H1 (cell line): ENCODE results near the gene LDLRAD3. TPM values are rescaled to one million over a fixed set of nuclear protein-coding genes. Genes with fewer than 3 reads are reported as not detected.

Source experiments
- CTCF ChIA-PET: fragments of 300-600 bp; sonication (Branson Sonifier 250); formaldehyde crosslinking; loops from one replicate; lab custom pipeline; 2021; ENCODE audit not compliant: partially characterized antibody; lab: Charles Lee
- POLR2A ChIA-PET: fragments of 300-600 bp; sonication (Branson Sonifier 250); formaldehyde crosslinking; loops from one replicate; lab custom pipeline; 2021; ENCODE audit warnings: inconsistent platforms; ENCODE audit not compliant: partially characterized antibody; lab: Charles Lee
- DNase-seq, 2 experiments: peaks; one replicate each; pipeline versions ENCODE4 v3.0.0 to v3.0.0-alpha.2; 2010 to 2022; ENCODE audit warnings: low spot score in 2 of 2, low read depth in 1 of 2, mixed read lengths in 1 of 2
- FAIRE-seq: peaks from 2 replicates; lab custom pipeline; 2011; peaks lifted over from hg19 to GRCh38; lab: Jason Lieb, UNC
- H2AFZ ChIP-seq: 2 replicates; pipeline ENCODE4 v1.8.1; 2012; ENCODE audit warnings: low read length, inconsistent platforms
- H2AK5ac ChIP-seq: 2 replicates; pipeline ENCODE4 v1.6.1; 2013; ENCODE audit warnings: low read depth, low read length
- H2BK120ac ChIP-seq: replicated peaks from 2 replicates; pipeline ENCODE3; 2013; ENCODE audit warnings: low read depth, low read length, inconsistent platforms
- H2BK12ac ChIP-seq: 2 replicates; pipeline ENCODE4 v1.6.1; 2013; ENCODE audit warnings: low read depth, low read length
- H2BK15ac ChIP-seq: 2 replicates; pipeline ENCODE4 v1.6.1; 2013; ENCODE audit warnings: low read length
- H2BK20ac ChIP-seq: 2 replicates; pipeline ENCODE4 v1.6.1; 2013; ENCODE audit warnings: low read length
- H2BK5ac ChIP-seq: 2 replicates; pipeline ENCODE4 v1.6.1; 2013; ENCODE audit warnings: low read depth, low read length
- H3K14ac ChIP-seq: 2 replicates; pipeline ENCODE4 v1.6.1; 2013; ENCODE audit warnings: inconsistent platforms; ENCODE audit not compliant: insufficient read length
- H3K18ac ChIP-seq: 2 replicates; pipeline ENCODE4 v1.6.1; 2013; ENCODE audit warnings: low read length; ENCODE audit errors: extremely low read depth
- H3K23ac ChIP-seq: 2 replicates; pipeline ENCODE4 v1.6.1; 2013; ENCODE audit warnings: inconsistent platforms; ENCODE audit not compliant: insufficient read length
- H3K23me2 ChIP-seq: 2 replicates; pipeline ENCODE4 v1.6.1; 2013; ENCODE audit warnings: low read depth, low read length
- H3K27ac ChIP-seq: 2 replicates; pipeline ENCODE4 v1.6.1; 2011; ENCODE audit warnings: low read depth, low read length, inconsistent platforms
- H3K27me3 ChIP-seq, 4 experiments: replicated peaks in 1 of 4; 1 replicate in 1 of 4; 2 replicates in 3 of 4; pipeline versions ENCODE4 v1.6.1 to v1.8.1; 2011 to 2013; ENCODE audit warnings: low read length in 3 of 4, mild to moderate bottlenecking in 3 of 4, inconsistent platforms in 2 of 4, mixed read lengths in 2 of 4, moderate library complexity in 1 of 4; ENCODE audit not compliant: control insufficient read depth in 3 of 4, insufficient read depth in 3 of 4; ENCODE audit errors: extremely low read depth in 1 of 4
- H3K36me3 ChIP-seq, 4 experiments: 2 replicates each; pipeline versions ENCODE4 v1.6.1 to v1.8.1; 2011 to 2013; ENCODE audit warnings: mild to moderate bottlenecking in 4 of 4, low read length in 3 of 4, moderate library complexity in 2 of 4, control low read depth in 1 of 4, inconsistent platforms in 1 of 4; ENCODE audit not compliant: insufficient read depth in 4 of 4, control insufficient read depth in 2 of 4
- H3K4ac ChIP-seq: replicated peaks from 2 replicates; pipeline ENCODE3; 2013; ENCODE audit warnings: low read length, low read depth, mixed read lengths, inconsistent platforms; ENCODE audit not compliant: insufficient read length
- H3K4me1 ChIP-seq, 4 experiments: replicated peaks in 1 of 4; 1 replicate in 1 of 4; 2 replicates in 3 of 4; pipeline versions ENCODE4 v1.6.1 to v1.8.1; 2011 to 2013; ENCODE audit warnings: low read length in 3 of 4, inconsistent platforms in 2 of 4, mixed read lengths in 1 of 4; ENCODE audit not compliant: insufficient read depth in 4 of 4, control insufficient read depth in 3 of 4
- H3K4me2 ChIP-seq, 2 experiments: 2 replicates each; pipeline versions ENCODE4 v1.6.1 to v1.8.1; 2011 to 2013; ENCODE audit warnings: low read depth in 2 of 2, low read length in 2 of 2, control low read depth in 1 of 2, inconsistent platforms in 1 of 2, mild to moderate bottlenecking in 1 of 2; ENCODE audit not compliant: insufficient read depth in 1 of 2
- H3K4me3 ChIP-seq, 4 experiments: fragments of 200-600, 300-600 bp in 1 of 4; sonication (generic), shearing (Covaris generic), sonication (Bioruptor Twin) in 1 of 4; 2 replicates each; pipeline versions ENCODE4 v1.5.1 to v1.8.1; 2011 to 2016; ENCODE audit warnings: low read length in 4 of 4, low read depth in 3 of 4, control low read depth in 2 of 4, inconsistent platforms in 2 of 4, mild to moderate bottlenecking in 2 of 4, mixed read lengths in 1 of 4, moderate library complexity in 1 of 4; ENCODE audit not compliant: insufficient read depth in 2 of 4; ENCODE audit errors: extremely low read depth in 1 of 4
- H3K56ac ChIP-seq: replicated peaks from 2 replicates; pipeline ENCODE3; 2013; ENCODE audit warnings: low read depth, mild to moderate bottlenecking, mixed read lengths, low read length, inconsistent platforms; ENCODE audit not compliant: insufficient read length
- H3K79me1 ChIP-seq: 2 replicates; pipeline ENCODE4 v1.6.1; 2013; ENCODE audit warnings: low read depth, low read length, control low read depth
- H3K79me2 ChIP-seq, 2 experiments: 2 replicates each; pipeline versions ENCODE4 v1.6.1 to v1.8.1; 2012 to 2013; ENCODE audit warnings: low read length in 2 of 2, mild to moderate bottlenecking in 2 of 2, inconsistent platforms in 1 of 2; ENCODE audit not compliant: insufficient read depth in 2 of 2, control insufficient read depth in 1 of 2
- H3K9ac ChIP-seq, 4 experiments: replicated peaks in 1 of 4; 1 replicate in 1 of 4; 2 replicates in 3 of 4; pipeline versions ENCODE4 v1.6.1 to v1.8.1; 2011 to 2013; ENCODE audit warnings: low read depth in 3 of 4, low read length in 3 of 4, control low read depth in 2 of 4, mild to moderate bottlenecking in 2 of 4, moderate library complexity in 2 of 4, inconsistent platforms in 1 of 4; ENCODE audit errors: extremely low read depth in 1 of 4
- H3K9me3 ChIP-seq, 2 experiments: 2 replicates each; pipeline versions ENCODE4 v1.6.1 to v1.8.1; 2012 to 2013; ENCODE audit warnings: mild to moderate bottlenecking in 2 of 2, moderate library complexity in 2 of 2, control low read depth in 1 of 2, inconsistent platforms in 1 of 2, low read depth in 1 of 2, low read length in 1 of 2, mixed read lengths in 1 of 2; ENCODE audit not compliant: insufficient read depth in 2 of 2
- H4K20me1 ChIP-seq, 2 experiments: replicated peaks in 1 of 2; 2 replicates each; pipeline versions ENCODE3 to v1.8.1; 2011 to 2013; ENCODE audit warnings: inconsistent platforms in 2 of 2, low read length in 2 of 2, mild to moderate bottlenecking in 1 of 2; ENCODE audit not compliant: insufficient read depth in 2 of 2, control insufficient read depth in 1 of 2
- H4K5ac ChIP-seq: 2 replicates; pipeline ENCODE4 v1.6.1; 2013; ENCODE audit warnings: low read length, low read depth, mixed read lengths, inconsistent platforms; ENCODE audit not compliant: insufficient read length
- H4K8ac ChIP-seq: 2 replicates; pipeline ENCODE4 v1.8.0; 2013; ENCODE audit warnings: mild to moderate bottlenecking, moderate library complexity, low read length, inconsistent platforms; ENCODE audit not compliant: insufficient read depth; ENCODE audit errors: extremely low read depth
- H4K91ac ChIP-seq: replicated peaks from 2 replicates; pipeline ENCODE3; 2013; ENCODE audit warnings: low read length, mixed read lengths, inconsistent platforms; ENCODE audit not compliant: insufficient read length
- BACH1 ChIP-seq: IDR thresholded peaks from 2 replicates; pipeline ENCODE4 v1.6.1; 2012; ENCODE audit warnings: low read length, improper control_type of control experiment
- CEBPB ChIP-seq: IDR thresholded peaks from 2 replicates; pipeline ENCODE4 v1.6.1; 2012; ENCODE audit warnings: low read depth, low read length
- CHD1 ChIP-seq: IDR thresholded peaks from 2 replicates; pipeline ENCODE4 v1.6.1; 2012; ENCODE audit warnings: low read depth, low read length, improper control_type of control experiment
- CHD2 ChIP-seq: IDR thresholded peaks from 2 replicates; pipeline ENCODE4 v1.6.1; 2012; ENCODE audit warnings: low read length, improper control_type of control experiment
- CREB1 ChIP-seq: IDR thresholded peaks from 2 replicates; pipeline ENCODE4 v1.6.1; 2012; ENCODE audit warnings: inconsistent platforms
- KDM1A ChIP-seq: fragments of 200-600, 300-600 bp; sonication (generic); IDR thresholded peaks from 2 replicates; pipeline ENCODE4 v1.7.1; 2016; ENCODE audit warnings: mild to moderate bottlenecking, low read length, borderline replicate concordance
- POLR2AphosphoS5 ChIP-seq: IDR thresholded peaks from 2 replicates; pipeline ENCODE4 v1.6.1; 2011; ENCODE audit warnings: low read depth, low read length
- SAP30 ChIP-seq: fragments of 300-600 bp; sonication (generic); IDR thresholded peaks from 2 replicates; pipeline ENCODE4 v1.7.1; 2012; ENCODE audit warnings: low read length, moderate library complexity, mild to moderate bottlenecking, inconsistent platforms; ENCODE audit not compliant: insufficient read depth, insufficient replicate concordance
- SP4 ChIP-seq: IDR thresholded peaks from 2 replicates; pipeline ENCODE4 v1.6.1; 2012; ENCODE audit warnings: low read length, inconsistent platforms
- TEAD4 ChIP-seq: IDR thresholded peaks from 2 replicates; pipeline ENCODE4 v1.6.1; 2012; ENCODE audit warnings: low read depth, low read length, inconsistent platforms, mixed read lengths
- WGBS, 2 experiments: shearing (Covaris generic) in 1 of 2; methylation state at CpG; one replicate each; pipeline versions ENCODE4 v1.1.6 to v1.1.7; 2013 to 2015; ENCODE audit warnings: low lambda C conversion rate in 2 of 2, mixed read lengths in 2 of 2, inconsistent platforms in 1 of 2, low coverage in 1 of 2, missing lambda C conversion rate in 1 of 2; ENCODE audit not compliant: insufficient replicate concordance in 2 of 2, insufficient coverage in 1 of 2, insufficient read length in 1 of 2; ENCODE audit errors: extremely low coverage in 1 of 2, missing lambda C conversion rate in 1 of 2; 5-methylcytosine and 5-hydroxymethylcytosine counted together
- polyA plus RNA-seq, 7 experiments: library from polyadenylated mRNA; depleted of rRNA in 3 of 7; stranded (reverse) in 5 of 7; unstranded in 2 of 7; fragments of >200 nt in 5 of 7; fragments of 200-250 nt in 2 of 7; gene quantifications; 1 replicate in 5 of 7; 2 replicates in 1 of 7; 4 replicates in 1 of 7; pipeline versions ENCODE4 v1.2.1 to v1.2.3, GENCODE V29; 2011 to 2013; ENCODE audit warnings: missing spikeins in 2 of 7, mixed read lengths in 2 of 7
- total RNA-seq: library from RNA; stranded (reverse); fragmentation: NEBNext Ultra II Directional; extraction: Animal tissue kit (Norgen Biotek cat#: 25700); gene quantifications from 2 replicates; pipeline ENCODE4 v1.2.1, GENCODE V29; 2021

The LDLRAD3 gene
- total and polyA plus RNA-seq, 2 of the 8 experiments (the other 6 are each of a cell fraction or from before 2014, with no cell fraction given): 18.6 to 22.8 TPM

- H3K4me1 ChIP-seq: peaks cover 2 to 23% (median 15%) of the 10 kb centered on the region in 4 experiments; a peak in 5 of 7 replicates
- H2BK5ac ChIP-seq: no peak overlapping the region
- no peak overlapping the region for H2BK15ac ChIP-seq
- ChIA-PET POLR2A (interaction anchor here (3.0 to 11.7 kb wide), 2 partner anchors 9 to 16 kb away, joined by 10 to 102 read pairs; no protein-coding TSS in a partner anchor), CTCF (interaction anchor here (0.5 to 2.6 kb wide), 12 partner anchors 9 to 165 kb away, joined by 3 to 8 read pairs (median 4); no protein-coding TSS in a partner anchor)
- no peak overlapping the region for H2AFZ ChIP-seq
- no peak overlapping the region for H3K18ac ChIP-seq
- no peak overlapping the region for H3K9ac ChIP-seq
- no peak overlapping the region for H2AK5ac ChIP-seq
- H3K14ac ChIP-seq: no peak overlapping the region
- no peak overlapping the region for H4K5ac ChIP-seq
- no peak overlapping the region for H3K23ac ChIP-seq
- H4K20me1 ChIP-seq: no peaks in the 10 kb centered on the region
- H4K8ac ChIP-seq: no peak overlapping the region
- H2BK12ac ChIP-seq: no peak overlapping the region
- H3K36me3 ChIP-seq: peaks cover 0 to 29% (median 5%) of the 10 kb centered on the region in 4 experiments; a peak in 2 of 8 replicates
- 93% methylated on average over 8 of the region's 8 CpGs; no CpG with 5 or more reads in 1 of the 2 experiments for WGBS, 2 experiments
- no peak overlapping the region for H3K4me3 ChIP-seq
- no peak overlapping the region for H3K56ac ChIP-seq
- no peak overlapping the region for H2BK120ac ChIP-seq
- no peak for FAIRE-seq
- H3K79me2 ChIP-seq: peaks cover 0 to 2% of the 10 kb centered on the region in 2 experiments; a peak in 1 of 4 replicates
- no peak overlapping the region for H3K4ac ChIP-seq
- H3K9me3 ChIP-seq: no peaks in the 10 kb centered on the region
- no peak overlapping the region for H2BK20ac ChIP-seq
- no peaks in the 10 kb centered on the region for H3K27me3 ChIP-seq
- no peaks in the 10 kb centered on the region for H3K79me1 ChIP-seq
- no peak overlapping the region for H3K27ac ChIP-seq
- H4K91ac ChIP-seq: no peak overlapping the region
- H3K23me2 ChIP-seq: no peaks in the 10 kb centered on the region
- DNase-seq: no peak
- H3K4me2 ChIP-seq: no peak overlapping the region
- TF ChIP-seq CREB1 (no peak), CHD2 (no peak), TEAD4 (no peak), POLR2AphosphoS5 (no peak), CEBPB (no peak), SAP30 (no peak), KDM1A (no peak), BACH1 (no peak), CHD1 (no peak), SP4 (no peak)
Observed at GRCh38 chr11:36095716-36096115, 151.9 kb downstream of the LDLRAD3 start.
